ENCODE data around the gene IPO8. TPM values are rescaled to one million over a fixed set of nuclear protein-coding genes. Genes with fewer than 3 reads are reported as not detected.

Gene IPO8
- 10 to 100 TPM; 23.4 to 49.6 (median 47.1) TPM for total RNA-seq
- 10 to 100 TPM; 15.7 to 34.5 TPM for polyA plus RNA-seq
- long read RNA-seq, donor 1, partial matches to known transcripts, result 4 of 7 reads
- long read RNA-seq, donor 1, other reads (novel, unspliced or antisense), result 3 of 7 reads
- long read RNA-seq, donor 2, full-length matches to known transcripts, result 4 of 9 reads
- long read RNA-seq, donor 2, partial matches to known transcripts, result 5 of 9 reads
- long read RNA-seq, donor 2, other reads (novel, unspliced or antisense), result 0 of 9 reads
- long read RNA-seq, donor 3, full-length matches to known transcripts, result 17 of 30 reads
- long read RNA-seq, donor 3, partial matches to known transcripts, result 8 of 30 reads
- long read RNA-seq, donor 3, other reads (novel, unspliced or antisense), result 5 of 30 reads

DNA sequence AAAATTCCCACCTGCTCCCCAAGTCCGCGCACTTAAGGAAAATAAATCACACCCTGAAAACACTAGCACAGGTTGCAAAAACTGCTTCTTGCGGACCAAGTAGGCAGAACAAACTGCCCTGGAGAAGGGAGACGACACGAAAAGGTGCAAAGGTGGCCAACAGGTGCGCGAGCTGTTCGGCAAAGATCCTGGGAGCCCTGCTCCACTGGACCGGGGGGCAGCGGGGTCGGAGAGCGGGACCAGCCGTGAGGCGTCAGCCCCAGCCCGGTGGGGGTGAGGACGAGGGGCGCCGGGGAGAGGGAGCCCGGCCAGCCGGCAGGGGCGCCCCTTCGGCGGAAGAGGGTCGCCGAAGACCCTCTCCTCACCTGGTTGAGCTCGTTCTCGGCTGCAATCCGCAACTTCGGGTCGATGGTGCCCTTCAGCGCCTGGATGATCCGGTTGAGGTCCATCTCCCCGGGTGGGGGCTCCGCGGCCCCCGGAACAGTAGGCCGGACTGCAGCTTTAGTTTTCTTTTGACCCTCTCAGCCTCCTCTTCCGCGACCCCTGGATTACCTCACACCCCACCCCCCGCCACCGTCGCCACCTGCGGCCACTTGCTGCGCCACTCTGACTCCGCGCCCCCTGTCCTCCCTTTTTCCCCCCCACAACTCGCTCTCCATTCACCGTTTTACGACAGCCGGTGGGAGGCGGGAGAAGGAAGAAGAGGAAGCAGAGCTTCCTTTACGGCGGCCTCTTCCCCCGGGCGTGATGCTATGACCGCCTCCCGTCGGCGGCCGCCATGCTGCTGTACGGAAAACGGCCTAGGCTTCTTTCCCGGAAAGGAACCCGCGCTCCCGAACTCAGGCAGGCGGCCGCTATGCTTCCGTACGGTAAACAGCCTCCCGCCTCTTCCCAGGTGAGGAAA lies at the start of gene IPO8:
Gene IPO8 (minus strand): TSS at position 671 of the 904 bp plus-strand sequence. CDS start 222 bp downstream, at position 449.
- Histone ChIP-seq H3K27me3 (no peaks in the 10 kb centered on the region), H3K4me1 (ENCODE audit: insufficient read depth) (peaks cover 16% of the 10 kb centered on the region), H3K9me3 (no peaks in the 10 kb centered on the region), H3K36me3 (no peaks in the 10 kb centered on the region), H3K27ac (peak within 1 kb of the TSS; percentile 46 to 63), H3K4me3 (peak within 1 kb of the TSS; percentile 97)
- TF ChIP-seq CTCF (IDR thresholded peaks at IDR 0.05) (peak in 2 of 3 donors; percentile 14 to 37), POLR2A (IDR thresholded peaks at IDR 0.05) (peak; percentile 13), EP300 (IDR thresholded peaks at IDR 0.05) (no peak)
- intact Hi-C loops (cut with DNase I), result no loop called here
- 0% methylated on average over 70 to 71 of the region's 71 CpGs for WGBS, 3 donors
- DNase-seq, result peak; percentile 90 to 95 (median 93)

DNA sequence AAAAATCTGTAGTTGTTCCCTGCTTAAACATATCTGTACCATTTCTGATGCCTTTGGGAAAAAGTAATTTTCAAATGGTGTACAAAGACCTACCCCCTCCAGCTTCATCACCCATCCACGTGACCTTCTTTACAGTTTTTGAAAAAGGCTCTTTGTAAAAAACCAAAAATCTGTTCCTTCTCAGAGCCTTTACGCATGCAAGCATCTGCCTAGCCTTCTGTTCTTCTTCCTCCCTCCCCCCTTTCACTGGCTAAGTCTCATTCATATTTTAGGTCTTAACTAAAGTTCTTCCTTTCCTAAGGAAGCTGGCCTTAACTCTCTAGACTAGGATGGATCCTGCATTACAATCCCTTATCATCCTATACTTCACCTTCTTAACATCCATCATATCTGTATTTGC lies 48.7 kb upstream of the IPO8 start:
- Histone ChIP-seq H3K27me3 (no peaks in the 10 kb centered on the region), H3K4me1 (ENCODE audit: insufficient read depth) (no peaks in the 10 kb centered on the region), H3K27ac (no peak overlapping the region), H3K4me3 (no peak overlapping the region), H3K36me3 (no peaks in the 10 kb centered on the region), H3K9me3 (no peaks in the 10 kb centered on the region)
- DNase-seq, result no peak
- WGBS, 3 donors, result 92 to 97% (median 97%) methylated on average over 2 of the region's 2 CpGs
- TF ChIP-seq EP300 (IDR thresholded peaks at IDR 0.05), result no peak
- no peak for TF ChIP-seq POLR2A (IDR thresholded peaks at IDR 0.05)
- TF ChIP-seq CTCF (IDR thresholded peaks at IDR 0.05), result no peak
- intact Hi-C loops (cut with DNase I), result no loop called here

GRCh38 chr12:30740274-30740673 lies 44.6 kb upstream of the IPO8 start:
- H3K4me1 ChIP-seq (ENCODE audit: insufficient read depth), result no peaks in the 10 kb centered on the region
- no peaks in the 10 kb centered on the region for H3K27me3 ChIP-seq
- no peaks in the 10 kb centered on the region for H3K9me3 ChIP-seq
- intact Hi-C loops (cut with DNase I), result no loop called here
- no peak for DNase-seq
- H3K4me3 ChIP-seq, result no peak overlapping the region
- no peaks in the 10 kb centered on the region for H3K36me3 ChIP-seq
- no peak overlapping the region for H3K27ac ChIP-seq
- no peak for TF ChIP-seq POLR2A (IDR thresholded peaks at IDR 0.05)
- no peak for TF ChIP-seq CTCF (IDR thresholded peaks at IDR 0.05)

- Histone ChIP-seq H3K4me3 (no peak overlapping the region), H3K4me1 (ENCODE audit: insufficient read depth) (no peaks in the 10 kb centered on the region), H3K27ac (no peak overlapping the region), H3K36me3 (no peaks in the 10 kb centered on the region), H3K9me3 (no peaks in the 10 kb centered on the region), H3K27me3 (no peaks in the 10 kb centered on the region)
- intact Hi-C loops (cut with DNase I), result no loop called here
- 90 to 97% (median 95%) methylated on average over 2 of the region's 2 CpGs for WGBS, 3 donors
- TF ChIP-seq CTCF (IDR thresholded peaks at IDR 0.05) (no peak), EP300 (IDR thresholded peaks at IDR 0.05) (no peak), POLR2A (IDR thresholded peaks at IDR 0.05) (no peak)
- DNase-seq, result no peak
Measured at GRCh38 chr12:30739020-30739419, 43.4 kb upstream of the IPO8 start.

Data from ovary (tissue), 10 donors.